ENCODE measurements around the gene PIP4K2A.
A peak's percentile ranks its signal among the peaks of the same experiment; 100 is the strongest.

Gene PIP4K2A

GRCh38 chr10:22649390-22649841 lies 65.0 kb downstream of the PIP4K2A start:
- Histone ChIP-seq H3K4me1 (ENCODE audit: control insufficient read depth in 1 of 2, insufficient read depth in 2 of 2, low read length in 2 of 2) (peaks cover 12 to 20% of the 10 kb centered on the region in 2 donors), H3K27ac (ENCODE audit: low read length) (no peak overlapping the region), H3K27me3 (ENCODE audit: low read depth, low read length) (no peaks in the 10 kb centered on the region)

GRCh38 chr10:22648547-22648961 lies 65.8 kb downstream of the PIP4K2A start:
- H3K9me3 ChIP-seq (ENCODE audit: control insufficient read depth in 1 of 2, low read length in 2 of 2), result no peaks in the 10 kb centered on the region
- H3K27ac ChIP-seq (ENCODE audit: low read length), result no peak overlapping the region
- H3K27me3 ChIP-seq (ENCODE audit: low read depth, low read length), result no peaks in the 10 kb centered on the region
- no peaks in the 10 kb centered on the region for H3K36me3 ChIP-seq (ENCODE audit: control insufficient read depth in 1 of 2, insufficient read depth in 2 of 2, low read length in 2 of 2)
- H3K4me1 ChIP-seq (ENCODE audit: control insufficient read depth in 1 of 2, insufficient read depth in 2 of 2, low read length in 2 of 2), result peaks cover 12 to 20% of the 10 kb centered on the region in 2 donors
- H3K4me3 ChIP-seq (ENCODE audit: low read depth in 1 of 2, low read length in 2 of 2), result no peak overlapping the region

More at GRCh38 chr10:22649390-22649841, 65.0 kb downstream of the PIP4K2A start:
- Histone ChIP-seq H3K36me3 (ENCODE audit: control insufficient read depth in 1 of 2, insufficient read depth in 2 of 2, low read length in 2 of 2) (no peaks in the 10 kb centered on the region), H3K9me3 (ENCODE audit: control insufficient read depth in 1 of 2, low read length in 2 of 2) (no peaks in the 10 kb centered on the region), H3K4me3 (ENCODE audit: low read depth in 1 of 2, low read length in 2 of 2) (no peak overlapping the region)

DNA sequence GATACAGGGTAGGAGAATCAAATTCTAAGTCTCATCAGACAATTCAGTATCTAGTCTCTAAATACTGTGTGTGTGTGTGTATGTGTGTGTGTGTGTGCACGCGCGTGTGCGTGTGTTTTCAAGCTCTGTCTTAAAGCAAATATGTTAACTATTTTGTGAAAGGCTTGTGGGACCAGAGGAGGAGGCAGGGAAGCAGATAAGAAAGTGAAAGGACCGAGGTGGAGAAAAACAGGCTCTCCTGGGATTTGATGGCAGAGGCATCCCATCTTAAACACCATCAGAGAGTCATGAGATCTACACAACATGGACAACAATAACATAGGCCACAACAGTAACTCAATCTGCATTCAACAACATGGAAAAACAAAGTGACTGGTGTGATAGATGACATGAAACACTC lies 67.1 kb downstream of the PIP4K2A start:
- Histone ChIP-seq H3K36me3 (ENCODE audit: control insufficient read depth in 1 of 2, insufficient read depth in 2 of 2, low read length in 2 of 2) (no peaks in the 10 kb centered on the region), H3K27ac (ENCODE audit: low read length) (peak overlapping the region; percentile 7), H3K4me3 (ENCODE audit: low read depth in 1 of 2, low read length in 2 of 2) (no peak overlapping the region), H3K9me3 (ENCODE audit: control insufficient read depth in 1 of 2, low read length in 2 of 2) (no peaks in the 10 kb centered on the region), H3K4me1 (ENCODE audit: control insufficient read depth in 1 of 2, insufficient read depth in 2 of 2, low read length in 2 of 2) (peaks cover 12 to 20% of the 10 kb centered on the region in 2 donors), H3K27me3 (ENCODE audit: low read depth, low read length) (no peaks in the 10 kb centered on the region)

GRCh38 chr10:22646388-22646853 lies 68.0 kb downstream of the PIP4K2A start:
- no peak overlapping the region for H3K27ac ChIP-seq (ENCODE audit: low read length)
- H3K9me3 ChIP-seq (ENCODE audit: control insufficient read depth in 1 of 2, low read length in 2 of 2), result no peaks in the 10 kb centered on the region
- H3K4me1 ChIP-seq (ENCODE audit: control insufficient read depth in 1 of 2, insufficient read depth in 2 of 2, low read length in 2 of 2), result peaks cover 12 to 15% of the 10 kb centered on the region in 2 donors
- H3K4me3 ChIP-seq (ENCODE audit: low read depth in 1 of 2, low read length in 2 of 2), result no peak overlapping the region
- H3K27me3 ChIP-seq (ENCODE audit: low read depth, low read length), result no peaks in the 10 kb centered on the region
- peaks cover 0 to 6% of the 10 kb centered on the region in 2 donors for H3K36me3 ChIP-seq (ENCODE audit: control insufficient read depth in 1 of 2, insufficient read depth in 2 of 2, low read length in 2 of 2)

GRCh38 chr10:22644222-22644621 lies 70.2 kb downstream of the PIP4K2A start:
- H3K4me1 ChIP-seq (ENCODE audit: control insufficient read depth in 1 of 2, insufficient read depth in 2 of 2, low read length in 2 of 2), result peaks cover 12% of the 10 kb centered on the region in 2 donors
- H3K4me3 ChIP-seq (ENCODE audit: low read depth in 1 of 2, low read length in 2 of 2), result no peak overlapping the region
- H3K27me3 ChIP-seq (ENCODE audit: low read depth, low read length), result no peaks in the 10 kb centered on the region
- no peaks in the 10 kb centered on the region for H3K9me3 ChIP-seq (ENCODE audit: control insufficient read depth in 1 of 2, low read length in 2 of 2)
- peaks cover 0 to 7% of the 10 kb centered on the region in 2 donors for H3K36me3 ChIP-seq (ENCODE audit: control insufficient read depth in 1 of 2, insufficient read depth in 2 of 2, low read length in 2 of 2)
- no peak overlapping the region for H3K27ac ChIP-seq (ENCODE audit: low read length)

GRCh38 chr10:22643775-22644174 lies 70.6 kb downstream of the PIP4K2A start:
- H3K36me3 ChIP-seq (ENCODE audit: control insufficient read depth in 1 of 2, insufficient read depth in 2 of 2, low read length in 2 of 2), result peaks cover 0 to 7% of the 10 kb centered on the region in 2 donors
- peaks cover 10 to 12% of the 10 kb centered on the region in 2 donors for H3K4me1 ChIP-seq (ENCODE audit: control insufficient read depth in 1 of 2, insufficient read depth in 2 of 2, low read length in 2 of 2)
- no peak overlapping the region for H3K4me3 ChIP-seq (ENCODE audit: low read depth in 1 of 2, low read length in 2 of 2)
- H3K27ac ChIP-seq (ENCODE audit: low read length), result no peak overlapping the region
- no peaks in the 10 kb centered on the region for H3K9me3 ChIP-seq (ENCODE audit: control insufficient read depth in 1 of 2, low read length in 2 of 2)
- no peaks in the 10 kb centered on the region for H3K27me3 ChIP-seq (ENCODE audit: low read depth, low read length)

DNA sequence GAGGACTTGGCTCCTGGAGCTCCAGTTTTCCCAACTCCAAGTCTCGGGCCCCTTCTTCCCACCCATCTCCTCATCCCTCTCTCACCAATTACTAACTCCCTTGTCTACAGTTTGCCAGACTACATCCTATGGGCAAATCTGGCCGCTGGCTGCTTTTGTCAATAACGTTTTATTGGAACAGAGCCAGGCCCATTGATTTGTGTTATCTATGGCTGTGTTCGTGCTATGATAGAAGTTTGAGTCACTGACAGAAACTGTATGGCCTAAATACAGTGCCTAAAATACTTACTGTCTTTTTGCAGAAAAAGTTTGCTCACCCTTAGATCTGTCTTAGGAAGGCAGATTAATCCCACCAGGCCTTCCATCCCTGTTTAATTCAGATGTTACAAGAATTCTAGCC lies 71.3 kb downstream of the PIP4K2A start:
- H3K4me3 ChIP-seq (ENCODE audit: low read depth in 1 of 2, low read length in 2 of 2), result no peak overlapping the region
- H3K27ac ChIP-seq (ENCODE audit: low read length), result no peak overlapping the region
- no peaks in the 10 kb centered on the region for H3K27me3 ChIP-seq (ENCODE audit: low read depth, low read length)
- H3K9me3 ChIP-seq (ENCODE audit: control insufficient read depth in 1 of 2, low read length in 2 of 2), result no peaks in the 10 kb centered on the region
- H3K36me3 ChIP-seq (ENCODE audit: control insufficient read depth in 1 of 2, insufficient read depth in 2 of 2, low read length in 2 of 2), result peaks cover 0 to 7% of the 10 kb centered on the region in 2 donors
- H3K4me1 ChIP-seq (ENCODE audit: control insufficient read depth in 1 of 2, insufficient read depth in 2 of 2, low read length in 2 of 2), result peaks cover 5% of the 10 kb centered on the region in 2 donors

DNA sequence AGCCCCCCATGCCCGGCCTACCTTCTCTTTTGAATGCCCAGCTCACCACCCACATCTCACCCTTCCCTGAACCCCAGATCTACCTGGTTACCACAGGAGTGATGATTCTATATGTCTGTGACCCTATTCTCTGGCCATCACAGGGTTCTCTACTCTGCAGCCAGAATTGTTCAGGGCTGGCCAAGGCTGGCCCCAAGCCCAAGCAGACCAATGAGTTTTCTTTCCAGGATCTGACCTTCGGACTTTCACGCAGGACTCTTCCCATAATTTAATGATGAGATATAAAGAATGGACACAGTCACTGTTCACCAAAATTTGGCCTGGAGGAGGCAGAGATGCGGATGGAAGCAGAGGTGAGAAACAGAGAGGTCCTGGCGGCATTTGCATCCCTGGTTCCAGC lies 72.6 kb downstream of the PIP4K2A start:
- Histone ChIP-seq H3K36me3 (ENCODE audit: control insufficient read depth in 1 of 2, insufficient read depth in 2 of 2, low read length in 2 of 2) (peaks cover 0 to 7% of the 10 kb centered on the region in 2 donors), H3K4me3 (ENCODE audit: low read depth in 1 of 2, low read length in 2 of 2) (no peak overlapping the region), H3K27ac (ENCODE audit: low read length) (no peak overlapping the region), H3K4me1 (ENCODE audit: control insufficient read depth in 1 of 2, insufficient read depth in 2 of 2, low read length in 2 of 2) (no peaks in the 10 kb centered on the region), H3K9me3 (ENCODE audit: control insufficient read depth in 1 of 2, low read length in 2 of 2) (no peaks in the 10 kb centered on the region), H3K27me3 (ENCODE audit: low read depth, low read length) (no peaks in the 10 kb centered on the region)

DNA sequence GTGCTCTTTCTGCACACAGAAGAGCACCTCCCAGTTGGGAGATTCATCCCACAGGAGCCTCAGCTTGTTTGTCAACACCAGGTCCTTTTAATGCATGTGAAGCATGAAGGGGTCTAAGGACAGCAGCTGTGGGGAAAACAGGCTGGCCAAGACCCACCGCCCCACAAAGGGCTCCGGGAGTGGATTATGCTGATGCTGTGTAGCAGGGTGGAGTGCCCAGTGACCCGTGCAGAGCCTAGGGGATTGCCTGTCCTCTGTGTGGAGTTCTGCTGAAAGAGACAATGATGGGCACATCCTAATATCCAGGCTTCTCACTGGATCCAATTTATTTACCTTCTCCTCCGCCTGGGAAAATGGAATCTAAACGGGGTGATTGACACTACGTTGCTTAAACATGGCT lies 74.0 kb downstream of the PIP4K2A start:
- no peaks in the 10 kb centered on the region for H3K27me3 ChIP-seq (ENCODE audit: low read depth, low read length)
- H3K4me1 ChIP-seq (ENCODE audit: control insufficient read depth in 1 of 2, insufficient read depth in 2 of 2, low read length in 2 of 2), result no peaks in the 10 kb centered on the region
- no peaks in the 10 kb centered on the region for H3K9me3 ChIP-seq (ENCODE audit: control insufficient read depth in 1 of 2, low read length in 2 of 2)
- H3K36me3 ChIP-seq (ENCODE audit: control insufficient read depth in 1 of 2, insufficient read depth in 2 of 2, low read length in 2 of 2), result peaks cover 0 to 7% of the 10 kb centered on the region in 2 donors
- H3K4me3 ChIP-seq (ENCODE audit: low read depth in 1 of 2, low read length in 2 of 2), result no peak overlapping the region
- no peak overlapping the region for H3K27ac ChIP-seq (ENCODE audit: low read length)

- no peaks in the 10 kb centered on the region for H3K9me3 ChIP-seq (ENCODE audit: control insufficient read depth in 1 of 2, low read length in 2 of 2)
- H3K27ac ChIP-seq (ENCODE audit: low read length), result no peak overlapping the region
- peaks cover 0 to 7% of the 10 kb centered on the region in 2 donors for H3K36me3 ChIP-seq (ENCODE audit: control insufficient read depth in 1 of 2, insufficient read depth in 2 of 2, low read length in 2 of 2)
- no peaks in the 10 kb centered on the region for H3K27me3 ChIP-seq (ENCODE audit: low read depth, low read length)
- peaks cover 0 to 4% of the 10 kb centered on the region in 2 donors for H3K4me1 ChIP-seq (ENCODE audit: control insufficient read depth in 1 of 2, insufficient read depth in 2 of 2, low read length in 2 of 2)
- H3K4me3 ChIP-seq (ENCODE audit: low read depth in 1 of 2, low read length in 2 of 2), result no peak overlapping the region
These were observed 75.5 kb downstream of the PIP4K2A start for GRCh38 chr10:22638863-22639262.

DNA sequence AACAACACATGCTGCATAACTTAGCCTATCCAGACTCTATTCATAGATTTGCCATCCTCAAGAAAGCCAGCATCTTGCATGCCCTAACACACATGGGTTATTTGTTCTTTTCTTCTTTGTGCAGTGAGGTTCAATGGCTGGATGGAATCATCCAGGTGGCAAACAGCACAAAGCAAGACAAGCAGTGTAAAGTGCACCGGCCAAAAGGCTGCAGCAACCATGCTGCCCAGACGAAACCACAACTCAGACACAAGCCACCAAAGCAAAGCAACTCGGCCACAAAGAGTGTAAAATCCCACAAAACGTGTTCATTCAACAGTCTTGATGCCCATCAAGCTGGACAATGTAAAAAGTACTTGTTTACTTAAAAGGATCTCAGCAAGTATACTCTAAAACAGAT lies 76.9 kb downstream of the PIP4K2A start:
- H3K36me3 ChIP-seq (ENCODE audit: control insufficient read depth in 1 of 2, insufficient read depth in 2 of 2, low read length in 2 of 2), result peaks cover 0 to 7% of the 10 kb centered on the region in 2 donors
- H3K27ac ChIP-seq (ENCODE audit: low read length), result no peak overlapping the region
- no peaks in the 10 kb centered on the region for H3K27me3 ChIP-seq (ENCODE audit: low read depth, low read length)
- no peaks in the 10 kb centered on the region for H3K9me3 ChIP-seq (ENCODE audit: control insufficient read depth in 1 of 2, low read length in 2 of 2)
- no peak overlapping the region for H3K4me3 ChIP-seq (ENCODE audit: low read depth in 1 of 2, low read length in 2 of 2)
- H3K4me1 ChIP-seq (ENCODE audit: control insufficient read depth in 1 of 2, insufficient read depth in 2 of 2, low read length in 2 of 2), result peaks cover 0 to 4% of the 10 kb centered on the region in 2 donors

DNA sequence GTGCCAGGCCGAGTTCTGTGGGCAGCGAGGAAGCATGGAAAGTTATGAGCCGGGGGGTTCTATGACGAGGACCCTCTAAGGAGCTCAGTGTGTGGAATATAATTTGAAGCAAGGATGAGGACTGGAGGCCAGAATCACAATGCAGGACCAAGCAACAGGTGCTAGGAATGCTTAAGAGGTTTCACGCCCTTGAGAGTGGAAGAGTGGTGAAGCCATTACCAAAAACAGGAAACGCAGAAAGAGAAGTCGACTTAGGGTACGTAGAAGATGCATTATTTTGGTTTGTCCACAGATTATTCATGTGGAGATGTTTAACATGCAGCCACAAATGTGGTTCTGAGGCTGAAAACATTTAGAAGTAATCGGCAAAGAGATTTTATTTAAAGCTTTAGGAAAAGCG lies 78.7 kb downstream of the PIP4K2A start:
- no peaks in the 10 kb centered on the region for H3K9me3 ChIP-seq (ENCODE audit: control insufficient read depth in 1 of 2, low read length in 2 of 2)
- no peak overlapping the region for H3K4me3 ChIP-seq (ENCODE audit: low read depth in 1 of 2, low read length in 2 of 2)
- no peaks in the 10 kb centered on the region for H3K36me3 ChIP-seq (ENCODE audit: control insufficient read depth in 1 of 2, insufficient read depth in 2 of 2, low read length in 2 of 2)
- no peaks in the 10 kb centered on the region for H3K27me3 ChIP-seq (ENCODE audit: low read depth, low read length)
- H3K27ac ChIP-seq (ENCODE audit: low read length), result no peak overlapping the region
- H3K4me1 ChIP-seq (ENCODE audit: control insufficient read depth in 1 of 2, insufficient read depth in 2 of 2, low read length in 2 of 2), result peaks cover 0 to 4% of the 10 kb centered on the region in 2 donors

Measured in muscle layer of duodenum (tissue), 2 donors.